Islet precursor cell (in vitro differentiated cells): ENCODE measurements around the gene PHACTR2.
A peak's percentile ranks its signal among the peaks of the same experiment; 100 is the strongest.

Experiments used
- DNase-seq: peaks from one replicate; pipeline ENCODE4 v3.0.0-alpha.2; 2018

PHACTR2 gene

DNA sequence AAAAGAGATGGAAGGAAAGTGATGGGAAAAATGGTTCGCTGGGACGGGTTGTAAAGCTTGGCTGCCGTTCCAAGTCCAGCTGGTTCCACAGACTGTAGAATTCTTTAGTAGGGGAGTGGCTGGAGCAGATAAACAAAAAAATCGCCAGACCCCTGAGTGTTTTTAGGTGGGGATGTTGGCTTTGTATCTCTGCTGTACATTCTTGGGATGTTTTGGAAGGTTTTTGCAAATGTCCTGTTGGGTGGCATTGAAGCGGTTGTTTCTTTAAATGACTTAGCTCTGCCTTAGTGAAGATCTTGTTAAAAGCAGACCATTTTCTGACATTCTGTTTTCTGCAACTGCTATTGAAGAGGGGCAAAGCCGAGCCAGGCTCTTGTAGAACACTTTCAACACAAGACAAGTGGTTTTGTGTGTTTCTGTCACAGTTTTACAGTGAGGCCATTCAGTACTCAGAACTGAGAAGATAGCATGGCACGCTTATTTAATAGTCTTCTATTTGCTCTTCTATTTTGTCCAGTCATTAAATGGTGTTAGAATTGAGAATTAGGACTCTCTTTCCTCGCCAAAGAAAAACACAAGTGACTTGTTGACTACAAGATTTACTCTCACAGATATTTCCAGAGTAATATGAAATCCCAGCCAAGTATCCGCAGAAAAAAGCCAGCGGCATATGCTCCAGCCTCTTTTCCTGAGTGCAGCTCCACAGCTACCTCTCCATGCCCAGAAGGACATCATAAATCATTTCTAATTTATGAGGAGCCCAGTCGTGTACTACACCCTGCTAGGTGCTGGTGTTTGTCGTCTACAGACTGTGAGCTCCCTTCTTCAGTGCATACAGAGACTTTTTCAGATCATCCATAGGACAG lies 65.8 kb downstream of the PHACTR2 start:
- peak; percentile 60 for DNase-seq

- no peak for DNase-seq
These were observed 66.9 kb downstream of the PHACTR2 start for GRCh38 chr6:143744551-143745165.

- DNase-seq, result peak; percentile 92
These were observed 67.7 kb downstream of the PHACTR2 start for GRCh38 chr6:143745166-143746133.

- no peak for DNase-seq
These were observed 68.7 kb downstream of the PHACTR2 start for GRCh38 chr6:143746202-143747119.

DNA sequence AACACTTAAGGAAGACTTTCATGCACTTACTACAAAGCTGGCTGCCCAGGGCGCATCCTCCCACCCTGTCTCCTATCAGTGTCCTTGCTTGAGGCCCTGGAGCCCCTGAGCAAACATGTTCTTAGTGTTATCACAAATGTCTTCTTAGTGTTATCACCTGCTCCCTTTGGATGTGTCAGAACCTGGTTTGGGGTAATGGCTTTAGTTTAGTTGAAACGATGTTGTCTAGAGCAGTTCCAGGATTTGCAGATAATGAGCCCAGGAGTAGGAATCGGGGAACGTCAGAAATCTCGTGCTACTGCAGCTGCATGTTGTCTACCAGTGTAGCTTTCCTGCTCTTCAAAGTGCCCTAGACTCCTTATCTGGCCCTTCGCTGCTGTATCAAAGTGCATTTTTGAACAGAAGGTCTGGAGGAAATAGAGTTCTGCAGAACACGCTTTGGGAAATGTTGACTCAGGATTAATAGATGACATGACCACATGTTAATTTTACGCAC lies 69.6 kb downstream of the PHACTR2 start:
- peak; percentile 63 for DNase-seq

DNA sequence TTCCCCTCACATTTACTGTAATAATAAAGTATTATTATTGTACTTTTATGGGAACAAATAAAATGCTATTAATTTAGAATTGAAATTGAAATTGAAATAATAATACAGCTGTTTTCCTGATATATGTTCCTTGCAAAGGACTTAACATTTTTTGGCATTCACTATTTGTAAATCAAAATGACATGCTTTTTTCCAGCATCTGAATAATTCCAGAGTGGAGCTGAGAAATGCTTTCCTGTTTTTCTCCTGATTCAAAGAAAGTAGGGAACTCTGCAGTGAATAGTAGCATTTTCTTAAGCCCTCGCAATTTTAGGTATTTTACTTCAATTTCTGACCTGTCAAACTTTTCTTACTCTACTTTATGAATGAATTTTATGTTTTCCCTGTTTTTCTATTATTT lies 72.1 kb downstream of the PHACTR2 start:
- no peak for DNase-seq

GRCh38 chr6:143750877-143751276 lies 73.1 kb downstream of the PHACTR2 start:
- DNase-seq, result no peak

- no peak for DNase-seq
These were observed 74.7 kb downstream of the PHACTR2 start for GRCh38 chr6:143752459-143752858.

- no peak for DNase-seq
These were observed 75.9 kb downstream of the PHACTR2 start for GRCh38 chr6:143753678-143754077.

- no peak for DNase-seq
These were observed 76.4 kb downstream of the PHACTR2 start for GRCh38 chr6:143754204-143754603.

DNA sequence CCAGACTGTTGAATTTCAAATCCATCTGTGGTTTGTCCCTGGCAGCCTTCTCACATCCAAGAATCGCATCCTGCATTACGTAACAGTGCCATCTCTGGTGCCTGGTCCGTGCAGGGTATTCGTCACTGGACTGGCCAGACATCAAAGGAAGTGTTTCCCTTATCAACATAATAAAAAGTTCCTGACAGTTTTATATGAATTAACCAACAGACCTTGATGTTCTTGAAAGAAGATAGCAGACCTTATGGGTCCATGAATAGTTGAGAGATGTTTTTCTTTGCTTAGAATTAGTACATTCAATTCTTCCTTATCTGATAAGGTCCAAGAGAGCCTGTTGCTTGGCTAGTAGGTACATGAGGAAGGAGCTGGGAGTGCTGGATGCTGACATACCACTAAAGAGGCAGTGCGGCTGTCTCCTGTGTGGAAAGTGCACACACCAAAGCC lies 77.6 kb downstream of the PHACTR2 start:
- DNase-seq, result peak; percentile 63

- no peak for DNase-seq
These were observed 79.6 kb downstream of the PHACTR2 start for GRCh38 chr6:143757346-143757832.

DNA sequence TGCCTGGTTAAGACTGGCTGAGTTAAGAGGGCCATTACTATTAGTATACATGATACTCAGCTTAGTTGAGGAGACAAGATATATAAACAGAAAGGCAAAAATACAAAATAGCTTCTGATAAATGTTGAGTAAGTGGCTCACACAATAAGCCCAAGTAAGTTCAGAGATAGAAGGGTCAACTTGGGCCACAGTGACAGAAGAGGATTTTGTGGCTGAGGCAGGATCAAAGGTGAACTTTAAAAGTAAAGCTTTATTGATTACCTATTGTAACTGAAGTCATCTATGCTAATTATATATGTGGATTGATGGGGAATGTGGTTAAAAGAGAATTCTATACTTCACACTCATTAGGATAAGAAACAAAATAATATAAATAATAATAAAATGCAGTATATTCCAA lies 80.8 kb downstream of the PHACTR2 start:
- no peak for DNase-seq

- DNase-seq, result no peak
These were observed 81.9 kb downstream of the PHACTR2 start for GRCh38 chr6:143759666-143760065.

DNA sequence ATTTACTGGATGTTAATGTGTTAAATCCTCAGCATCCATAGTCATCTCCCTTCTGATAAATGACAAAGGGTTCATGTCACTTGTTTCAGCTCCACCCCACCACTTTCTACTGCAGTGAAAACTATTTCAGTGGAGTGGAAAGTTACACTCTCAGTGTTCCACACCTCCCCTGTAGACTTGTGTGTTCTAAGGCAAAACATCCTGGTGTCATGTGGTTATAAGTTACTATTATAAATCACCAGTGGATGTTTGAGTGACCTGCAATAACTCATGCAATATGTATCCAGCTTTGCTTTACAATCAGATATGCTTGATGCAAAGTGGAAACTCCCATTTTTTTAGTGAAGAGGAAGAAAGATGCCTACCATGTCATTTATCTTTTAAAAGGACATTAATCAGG lies 83.3 kb downstream of the PHACTR2 start:
- no peak for DNase-seq

DNA sequence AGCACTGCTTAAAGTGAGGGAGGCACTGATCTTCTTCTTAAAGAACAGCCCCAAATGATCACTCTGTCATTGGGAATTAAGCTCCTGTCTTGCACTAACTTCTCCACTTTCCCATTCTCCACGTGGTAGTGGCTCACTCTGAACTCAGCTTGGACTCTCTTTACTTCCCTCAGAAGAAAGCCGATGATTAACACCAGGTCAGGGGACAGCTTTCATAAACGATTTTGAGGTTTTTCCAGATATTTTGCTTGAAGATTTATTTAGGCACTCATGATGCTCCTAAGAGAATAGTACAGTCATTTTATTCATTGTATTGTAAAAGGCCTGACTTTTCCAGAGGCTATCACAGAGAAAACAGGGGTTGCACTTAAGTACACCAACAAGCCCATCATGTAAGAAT lies 84.4 kb downstream of the PHACTR2 start:
- no peak for DNase-seq

DNA sequence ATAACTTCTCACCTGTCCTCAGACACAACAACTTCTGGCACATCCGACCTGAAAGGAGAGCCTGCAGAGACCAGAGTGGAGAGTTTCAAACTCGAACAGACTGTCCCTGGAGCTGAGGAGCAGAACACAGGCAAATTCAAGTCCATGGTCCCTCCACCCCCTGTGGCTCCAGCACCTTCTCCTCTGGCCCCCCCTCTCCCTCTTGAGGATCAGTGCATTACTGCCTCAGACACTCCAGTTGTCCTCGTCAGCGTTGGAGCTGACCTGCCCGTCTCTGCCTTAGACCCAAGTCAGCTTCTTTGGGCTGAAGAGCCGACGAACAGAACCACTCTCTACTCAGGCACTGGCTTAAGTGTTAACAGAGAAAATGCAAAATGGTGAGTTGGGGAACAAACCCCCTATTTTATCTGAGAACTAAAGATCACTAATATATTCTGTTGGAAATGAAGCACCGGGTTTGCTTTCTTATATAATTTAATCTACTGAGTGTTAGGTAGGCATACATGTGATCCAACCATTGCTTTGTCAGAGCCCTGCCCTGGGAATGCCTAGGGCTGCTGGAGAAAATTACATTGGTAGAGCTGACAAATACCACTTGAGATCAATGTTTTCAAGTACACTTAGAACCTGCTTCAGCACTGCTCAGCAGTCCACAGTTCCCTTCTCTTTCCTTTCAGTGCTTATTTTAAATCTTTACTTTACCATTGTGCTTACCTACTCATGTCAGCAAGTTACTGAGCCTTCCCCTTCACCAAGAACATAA lies 87.8 kb downstream of the PHACTR2 start:
- DNase-seq, result no peak

- DNase-seq, result no peak
These were observed 88.4 kb downstream of the PHACTR2 start for GRCh38 chr6:143766185-143766553.

- DNase-seq, result no peak
These were observed 89.7 kb downstream of the PHACTR2 start for GRCh38 chr6:143767433-143767832.

GRCh38 chr6:143772116-143773086 lies 94.6 kb downstream of the PHACTR2 start:
- DNase-seq, result no peak
